Tibial nerve (tissue), 4 donors: Measurements from ENCODE around the gene MXD3. TPM values are rescaled to one million over a fixed set of nuclear protein-coding genes. Genes with fewer than 3 reads are reported as not detected.

Source experiments
- DNase-seq, 2 donors: peaks; one replicate each; pipeline ENCODE4 v3.0.0-alpha.2; 2019; ENCODE audit warnings: low spot score in 2 of 2
- H3K27ac ChIP-seq, 4 donors: fragments of 200-600 bp; sonication (generic) in 3 of 4; one replicate each; pipeline ENCODE4 v1.5.1; 2017 to 2019; ENCODE audit warnings: mild to moderate bottlenecking in 1 of 4
- H3K27me3 ChIP-seq, 2 donors: fragments of 200-600 bp; sonication (generic) in 1 of 2; one replicate each; pipeline versions ENCODE4 v1.5.1 to v1.6.0; 2017 to 2019
- H3K36me3 ChIP-seq, 3 donors: fragments of 200-600 bp; sonication (generic); one replicate each; pipeline ENCODE4 v1.5.1; 2018 to 2019
- H3K4me1 ChIP-seq, 4 donors: fragments of 200-600 bp; sonication (generic) in 3 of 4; one replicate each; pipeline ENCODE4 v1.5.1; 2017 to 2019
- H3K4me3 ChIP-seq, 4 donors: fragments of 200-600 bp; sonication (generic) in 3 of 4; one replicate each; pipeline ENCODE4 v1.5.1; 2017 to 2019; ENCODE audit warnings: mild to moderate bottlenecking in 1 of 4, moderate library complexity in 1 of 4
- H3K9me3 ChIP-seq, 4 donors: fragments of 200-600 bp; sonication (generic) in 3 of 4; one replicate each; pipeline ENCODE4 v1.5.1; 2017 to 2019
- EP300 ChIP-seq, 2 donors: sonication (generic); formaldehyde crosslinking; IDR thresholded peaks; one replicate each; pipeline ENCODE4 v1.6.1; 2017; ENCODE audit warnings: antibody characterized with exemption in 2 of 2, mild to moderate bottlenecking in 1 of 2
- POLR2A ChIP-seq, 2 donors: fragments of 450-650 bp; IDR thresholded peaks; one replicate each; pipeline ENCODE4 v1.6.1; 2017; ENCODE audit warnings: antibody characterized with exemption in 2 of 2, mild to moderate bottlenecking in 2 of 2, moderate library complexity in 2 of 2
- WGBS, 2 donors: methylation state at CpG; one replicate each; pipeline ENCODE4 v1.1.5; 2018; 5-methylcytosine and 5-hydroxymethylcytosine counted together
- total RNA-seq, 4 donors: library from RNA; depleted of rRNA; stranded (reverse); fragments of >200 nt; gene quantifications; one replicate each; pipeline ENCODE4 v1.1.0, GENCODE V29; 2016
- TF ChIP-seq, protein P1 (sequence below), 5 experiments: fragments of 200-600 bp in 3 of 5; fragments of 450-650 bp in 2 of 5; sonication (generic) in 3 of 5; IDR thresholded peaks; one replicate each; pipeline ENCODE4 v1.5.1; 2016 to 2019; ENCODE audit warnings: antibody characterized with exemption in 5 of 5, mild to moderate bottlenecking in 3 of 5, moderate library complexity in 2 of 5

The MXD3 gene
- total RNA-seq, 4 donors from 2014 or later = 5.2 to 33.9 (median 14.7) TPM

DNA sequence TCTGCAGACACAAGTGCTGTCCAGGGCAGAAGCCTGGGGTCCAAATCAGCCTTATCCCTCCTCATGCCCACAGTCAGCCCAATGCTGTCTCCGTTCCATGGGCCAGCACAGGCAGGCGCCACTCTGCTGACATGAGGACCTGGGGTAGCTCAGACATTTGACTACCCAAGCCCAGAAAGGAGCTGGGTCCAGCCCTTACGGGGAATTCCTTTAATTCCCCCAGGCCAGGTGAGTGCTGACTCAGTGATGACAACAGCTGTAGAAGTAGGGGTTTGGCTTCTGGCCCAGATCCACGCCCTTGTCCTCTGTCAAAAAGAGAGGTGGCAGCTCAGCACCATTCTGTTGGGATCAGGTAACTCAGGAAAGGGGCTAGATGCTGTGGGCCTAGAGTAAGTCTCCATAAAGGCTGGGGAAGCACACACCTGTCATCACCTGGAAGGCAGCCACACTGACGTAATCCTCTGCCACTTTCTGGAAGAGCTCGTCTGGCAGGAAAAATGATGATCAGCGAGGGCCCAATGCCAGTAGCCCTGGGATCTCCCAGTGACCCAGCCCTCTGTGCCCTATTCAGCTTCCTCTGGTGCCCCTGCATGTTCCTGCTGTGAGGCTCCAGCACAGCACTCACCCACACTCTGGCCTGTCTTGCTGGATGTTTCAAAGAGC is 10.1 kb downstream of the MXD3 start:
- H3K4me1 ChIP-seq = peaks cover 0 to 63% (median 42%) of the 10 kb centered on the region in 4 donors
- peaks cover 0 to 27% (median 0%) of the 10 kb centered on the region in 3 donors for H3K36me3 ChIP-seq
- H3K27ac ChIP-seq = peak overlapping the region in 3 of 4 donors; percentile 12 to 38 (median 38)
- TF ChIP-seq, protein P1, sequence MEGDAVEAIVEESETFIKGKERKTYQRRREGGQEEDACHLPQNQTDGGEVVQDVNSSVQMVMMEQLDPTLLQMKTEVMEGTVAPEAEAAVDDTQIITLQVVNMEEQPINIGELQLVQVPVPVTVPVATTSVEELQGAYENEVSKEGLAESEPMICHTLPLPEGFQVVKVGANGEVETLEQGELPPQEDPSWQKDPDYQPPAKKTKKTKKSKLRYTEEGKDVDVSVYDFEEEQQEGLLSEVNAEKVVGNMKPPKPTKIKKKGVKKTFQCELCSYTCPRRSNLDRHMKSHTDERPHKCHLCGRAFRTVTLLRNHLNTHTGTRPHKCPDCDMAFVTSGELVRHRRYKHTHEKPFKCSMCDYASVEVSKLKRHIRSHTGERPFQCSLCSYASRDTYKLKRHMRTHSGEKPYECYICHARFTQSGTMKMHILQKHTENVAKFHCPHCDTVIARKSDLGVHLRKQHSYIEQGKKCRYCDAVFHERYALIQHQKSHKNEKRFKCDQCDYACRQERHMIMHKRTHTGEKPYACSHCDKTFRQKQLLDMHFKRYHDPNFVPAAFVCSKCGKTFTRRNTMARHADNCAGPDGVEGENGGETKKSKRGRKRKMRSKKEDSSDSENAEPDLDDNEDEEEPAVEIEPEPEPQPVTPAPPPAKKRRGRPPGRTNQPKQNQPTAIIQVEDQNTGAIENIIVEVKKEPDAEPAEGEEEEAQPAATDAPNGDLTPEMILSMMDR (IDR thresholded peaks at IDR 0.05) = no peak
- TF ChIP-seq POLR2A (IDR thresholded peaks at IDR 0.05) (no peak), EP300 (IDR thresholded peaks at IDR 0.05) (no peak)
- no peak for DNase-seq
- no peak overlapping the region for H3K4me3 ChIP-seq
- WGBS, 2 donors = 77 to 82% methylated on average over 7 of the region's 7 CpGs
- no peaks in the 10 kb centered on the region for H3K27me3 ChIP-seq
- no peaks in the 10 kb centered on the region for H3K9me3 ChIP-seq

DNA sequence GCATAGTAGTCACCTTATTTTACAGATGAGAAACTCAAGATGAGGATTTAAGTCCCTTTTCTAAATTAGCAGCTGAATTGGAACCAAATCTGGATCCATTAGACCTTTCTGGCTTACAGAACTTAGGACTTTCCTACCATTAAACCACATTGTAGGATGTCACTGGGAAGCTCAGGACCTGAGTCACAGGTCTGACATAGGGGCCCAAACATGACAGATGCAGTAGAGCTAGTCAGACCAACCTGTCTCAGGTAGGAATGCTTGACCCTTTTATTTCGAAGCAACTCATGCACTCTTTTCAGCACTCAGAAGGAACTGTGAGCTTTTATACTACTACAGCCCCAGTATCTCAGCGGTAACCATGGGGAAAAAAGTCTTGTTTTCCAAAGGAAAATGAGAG is 10.7 kb downstream of the MXD3 start:
- Histone ChIP-seq H3K27ac (peak overlapping the region in 3 of 4 donors; percentile 32 to 64 (median 38)), H3K4me3 (no peak overlapping the region), H3K9me3 (no peaks in the 10 kb centered on the region), H3K27me3 (no peaks in the 10 kb centered on the region), H3K36me3 (peaks cover 0 to 27% (median 0%) of the 10 kb centered on the region in 3 donors), H3K4me1 (peaks cover 0 to 66% (median 45%) of the 10 kb centered on the region in 4 donors)
- 80 to 84% methylated on average over 2 of the region's 2 CpGs for WGBS, 2 donors
- no peak for DNase-seq
- TF ChIP-seq, protein P1 (IDR thresholded peaks at IDR 0.05) = no peak
- TF ChIP-seq EP300 (IDR thresholded peaks at IDR 0.05) = no peak
- TF ChIP-seq POLR2A (IDR thresholded peaks at IDR 0.05) = no peak

DNA sequence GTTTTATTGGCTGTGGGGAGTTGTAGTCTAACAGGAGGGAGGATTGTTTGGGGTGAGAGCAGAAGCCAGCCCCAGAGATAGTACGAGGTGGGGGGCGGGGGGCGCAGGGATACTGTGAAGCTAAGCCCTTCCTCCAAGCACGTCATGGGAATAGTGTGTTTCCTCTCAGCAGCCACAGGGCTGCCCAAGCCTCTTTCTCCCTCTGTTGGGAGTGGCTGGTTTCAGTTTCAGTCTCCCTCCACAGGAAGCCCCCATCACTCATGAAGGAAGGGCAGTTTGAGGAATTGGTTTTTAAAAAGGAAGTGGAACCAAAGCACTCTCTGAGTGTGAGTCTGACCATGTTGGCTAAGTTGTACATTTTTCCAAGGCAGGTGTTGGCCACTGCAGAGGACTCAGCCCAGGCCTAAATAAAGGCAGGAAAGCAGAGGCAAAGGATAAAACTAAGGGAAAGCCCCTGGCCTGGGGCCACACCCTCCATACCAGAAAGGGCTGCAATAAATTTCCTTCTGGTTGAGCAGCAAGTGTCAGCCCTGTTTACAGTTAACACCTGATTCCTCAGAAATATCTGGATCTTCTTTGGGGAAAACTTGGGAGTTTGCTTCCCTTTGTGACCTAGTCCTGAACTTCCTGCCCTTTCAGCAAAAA is 11.3 kb downstream of the MXD3 start:
- Histone ChIP-seq H3K4me3 (no peak overlapping the region), H3K4me1 (peaks cover 0 to 65% (median 46%) of the 10 kb centered on the region in 4 donors), H3K27me3 (no peaks in the 10 kb centered on the region), H3K9me3 (no peaks in the 10 kb centered on the region), H3K27ac (peak overlapping the region in 3 of 4 donors; percentile 32 to 64 (median 57)), H3K36me3 (peaks cover 0 to 27% (median 0%) of the 10 kb centered on the region in 3 donors)
- peak in 1 of 2 donors; percentile 50 for DNase-seq
- TF ChIP-seq POLR2A (IDR thresholded peaks at IDR 0.05) (no peak), EP300 (IDR thresholded peaks at IDR 0.05) (peak in 1 of 2 donors; percentile 74)
- TF ChIP-seq, protein P1 (IDR thresholded peaks at IDR 0.05) = peak in 2 of 5 experiments; percentile 10 to 20
- WGBS, 2 donors = 4 to 13% methylated on average over 4 of the region's 4 CpGs

DNA sequence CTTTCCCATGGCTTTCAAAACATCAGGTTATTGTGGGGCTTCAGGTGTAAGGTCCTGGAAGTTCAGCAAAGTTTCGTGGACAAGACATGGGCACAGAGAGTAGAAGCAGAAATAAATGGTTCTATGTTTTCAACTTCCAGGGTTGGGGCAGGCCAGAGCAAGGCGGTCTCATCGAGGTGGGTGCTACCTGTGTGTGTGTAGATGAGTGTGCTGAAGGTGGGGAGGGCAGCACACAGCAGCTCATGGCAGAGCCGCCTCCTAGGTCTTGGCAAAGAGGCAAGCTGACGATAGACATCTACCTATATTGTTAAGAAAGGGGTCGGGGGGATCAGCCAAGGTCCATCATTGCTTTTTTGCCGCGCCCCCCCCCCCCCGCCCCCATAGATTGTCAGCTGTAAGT is 12.0 kb downstream of the MXD3 start:
- H3K27me3 ChIP-seq = no peaks in the 10 kb centered on the region
- H3K9me3 ChIP-seq = no peaks in the 10 kb centered on the region
- no peak for TF ChIP-seq EP300 (IDR thresholded peaks at IDR 0.05)
- TF ChIP-seq, protein P1 (IDR thresholded peaks at IDR 0.05) = no peak
- no peak for TF ChIP-seq POLR2A (IDR thresholded peaks at IDR 0.05)
- WGBS, 2 donors = 68 to 77% methylated on average over 9 of the region's 9 CpGs
- H3K4me1 ChIP-seq = peaks cover 0 to 58% (median 41%) of the 10 kb centered on the region in 4 donors
- H3K36me3 ChIP-seq = peaks cover 0 to 30% (median 2%) of the 10 kb centered on the region in 3 donors
- peak overlapping the region in 3 of 4 donors; percentile 32 to 64 (median 57) for H3K27ac ChIP-seq
- DNase-seq = no peak
- no peak overlapping the region for H3K4me3 ChIP-seq

DNA sequence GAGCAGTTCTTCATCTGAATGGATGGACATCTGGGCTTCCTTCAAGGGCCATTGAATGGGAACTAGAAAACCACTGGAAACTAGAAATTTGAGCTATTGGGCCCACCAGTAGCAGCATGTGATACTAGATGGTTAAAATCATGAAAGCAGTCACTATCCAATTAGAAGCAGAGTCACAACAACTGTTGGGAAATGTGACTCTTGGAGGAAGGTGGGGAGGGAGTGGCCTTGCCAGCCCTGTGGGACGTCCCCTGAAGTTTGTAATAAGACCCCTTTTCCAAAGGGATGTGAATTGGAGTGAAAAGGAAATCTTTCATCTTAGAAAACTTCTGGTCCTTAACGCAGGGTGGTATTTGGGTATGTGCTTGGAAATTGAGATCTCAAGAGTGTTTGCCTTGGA is 13.8 kb downstream of the MXD3 start:
- Histone ChIP-seq H3K9me3 (no peaks in the 10 kb centered on the region), H3K27ac (no peak overlapping the region), H3K4me1 (peaks cover 0 to 51% (median 34%) of the 10 kb centered on the region in 4 donors), H3K4me3 (no peak overlapping the region), H3K27me3 (no peaks in the 10 kb centered on the region), H3K36me3 (peaks cover 0 to 48% (median 15%) of the 10 kb centered on the region in 3 donors)
- 70 to 72% methylated on average over 2 of the region's 2 CpGs for WGBS, 2 donors
- TF ChIP-seq, protein P1 (IDR thresholded peaks at IDR 0.05) = no peak
- TF ChIP-seq EP300 (IDR thresholded peaks at IDR 0.05) = no peak
- no peak for TF ChIP-seq POLR2A (IDR thresholded peaks at IDR 0.05)
- DNase-seq = no peak
